ENCODE results near the gene UGT1A10.
"Not testable (repeated sequence)": the region's sequence is repeated elsewhere in the genome, so short reads cannot be mapped to it uniquely, and the experiment has no call there.

The UGT1A10 gene

DNA sequence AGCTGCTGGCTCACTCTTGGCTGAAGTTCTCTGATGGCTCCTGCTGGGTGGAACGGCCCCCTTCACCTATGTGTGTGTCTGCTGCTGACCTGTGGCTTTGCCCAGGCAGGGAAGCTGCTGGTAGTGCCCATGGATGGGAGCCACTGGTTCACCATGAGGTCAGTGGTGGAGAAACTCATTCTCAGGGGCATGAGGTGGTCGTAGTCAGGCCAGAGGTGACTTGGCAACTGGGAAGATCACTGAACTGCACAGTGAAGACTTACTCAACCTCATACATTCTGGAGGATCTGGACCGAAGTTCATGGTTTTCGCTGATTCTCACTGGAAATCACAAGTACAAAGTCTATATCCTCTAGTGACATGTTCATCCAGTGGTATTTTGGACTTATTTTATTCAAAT, 32.7 kb upstream of the UGT1A10 start:
- TF ChIP-seq, protein P1, sequence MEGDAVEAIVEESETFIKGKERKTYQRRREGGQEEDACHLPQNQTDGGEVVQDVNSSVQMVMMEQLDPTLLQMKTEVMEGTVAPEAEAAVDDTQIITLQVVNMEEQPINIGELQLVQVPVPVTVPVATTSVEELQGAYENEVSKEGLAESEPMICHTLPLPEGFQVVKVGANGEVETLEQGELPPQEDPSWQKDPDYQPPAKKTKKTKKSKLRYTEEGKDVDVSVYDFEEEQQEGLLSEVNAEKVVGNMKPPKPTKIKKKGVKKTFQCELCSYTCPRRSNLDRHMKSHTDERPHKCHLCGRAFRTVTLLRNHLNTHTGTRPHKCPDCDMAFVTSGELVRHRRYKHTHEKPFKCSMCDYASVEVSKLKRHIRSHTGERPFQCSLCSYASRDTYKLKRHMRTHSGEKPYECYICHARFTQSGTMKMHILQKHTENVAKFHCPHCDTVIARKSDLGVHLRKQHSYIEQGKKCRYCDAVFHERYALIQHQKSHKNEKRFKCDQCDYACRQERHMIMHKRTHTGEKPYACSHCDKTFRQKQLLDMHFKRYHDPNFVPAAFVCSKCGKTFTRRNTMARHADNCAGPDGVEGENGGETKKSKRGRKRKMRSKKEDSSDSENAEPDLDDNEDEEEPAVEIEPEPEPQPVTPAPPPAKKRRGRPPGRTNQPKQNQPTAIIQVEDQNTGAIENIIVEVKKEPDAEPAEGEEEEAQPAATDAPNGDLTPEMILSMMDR (IDR thresholded peaks at IDR 0.05) = no peak
- TF ChIP-seq ZFX (IDR thresholded peaks at IDR 0.05; ENCODE audit: borderline replicate concordance) = no peak
- no peak overlapping the region for H3K27ac ChIP-seq

DNA sequence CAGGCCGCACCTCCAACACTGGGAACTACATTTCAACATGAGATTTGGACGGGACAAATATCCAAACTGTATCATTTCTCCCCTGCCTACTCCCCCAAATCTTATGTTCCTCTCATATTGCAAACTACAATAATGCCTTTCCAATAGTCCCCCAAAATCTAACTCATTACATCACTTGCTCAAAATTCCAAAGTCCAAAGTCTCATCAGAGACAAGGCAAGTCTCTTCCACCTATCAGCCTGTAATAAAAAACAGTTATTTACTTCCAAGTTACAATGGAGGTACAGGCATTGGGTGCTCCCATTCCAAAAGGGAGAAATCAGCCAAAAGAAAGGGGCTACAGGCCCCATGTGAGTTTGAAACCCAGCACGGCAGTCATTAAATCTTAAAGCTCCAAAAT, 31.4 kb upstream of the UGT1A10 start:
- TF ChIP-seq, protein P1 (IDR thresholded peaks at IDR 0.05) = no peak
- TF ChIP-seq ZFX (IDR thresholded peaks at IDR 0.05; ENCODE audit: borderline replicate concordance) = no peak
- no peak overlapping the region for H3K27ac ChIP-seq

DNA sequence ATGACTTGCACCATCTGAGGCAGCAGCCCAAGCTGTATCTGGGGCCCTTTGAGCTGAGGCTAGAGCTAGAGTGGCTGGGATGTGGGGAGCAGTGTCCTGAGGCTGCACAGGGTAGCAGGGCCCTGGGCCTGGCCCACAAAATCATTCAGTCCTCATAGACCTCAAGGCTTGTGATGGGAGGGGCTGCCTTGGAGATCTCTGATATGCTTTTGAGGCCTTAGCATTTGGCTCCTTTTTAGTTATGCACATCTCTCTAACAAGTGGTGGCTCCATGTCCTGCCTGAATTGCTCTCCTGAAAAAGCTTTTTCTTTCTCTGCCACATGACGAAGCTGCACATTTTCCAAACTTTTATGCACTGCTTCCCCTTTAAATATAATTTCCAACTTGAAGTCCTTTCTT, 30.6 kb upstream of the UGT1A10 start:
- no peak overlapping the region for H3K27ac ChIP-seq
- no peak for TF ChIP-seq ZFX (IDR thresholded peaks at IDR 0.05; ENCODE audit: borderline replicate concordance)
- TF ChIP-seq, protein P1 (IDR thresholded peaks at IDR 0.05) = no peak

DNA sequence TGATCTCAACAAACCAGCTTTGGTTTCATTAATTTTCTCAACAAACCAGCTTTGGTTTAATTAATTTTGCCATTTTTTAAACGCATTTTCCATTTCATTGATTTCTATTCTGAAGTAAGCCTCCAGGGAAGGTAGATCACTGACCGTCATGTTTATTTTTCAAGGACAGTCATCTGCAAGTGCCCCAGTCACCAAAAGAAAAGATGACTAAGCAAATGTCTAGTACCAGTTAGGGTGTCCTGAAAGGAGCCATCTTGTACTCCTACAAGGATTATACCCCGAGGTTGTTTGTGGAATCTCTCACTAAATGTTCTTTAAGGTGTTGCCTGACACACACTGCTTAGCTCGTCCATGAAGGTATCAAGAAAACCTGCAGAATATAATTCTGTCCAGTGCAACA, 25.0 kb upstream of the UGT1A10 start:
- no peak overlapping the region for H3K27ac ChIP-seq
- no peak for TF ChIP-seq ZFX (IDR thresholded peaks at IDR 0.05; ENCODE audit: borderline replicate concordance)
- TF ChIP-seq, protein P1 (IDR thresholded peaks at IDR 0.05) = no peak

DNA sequence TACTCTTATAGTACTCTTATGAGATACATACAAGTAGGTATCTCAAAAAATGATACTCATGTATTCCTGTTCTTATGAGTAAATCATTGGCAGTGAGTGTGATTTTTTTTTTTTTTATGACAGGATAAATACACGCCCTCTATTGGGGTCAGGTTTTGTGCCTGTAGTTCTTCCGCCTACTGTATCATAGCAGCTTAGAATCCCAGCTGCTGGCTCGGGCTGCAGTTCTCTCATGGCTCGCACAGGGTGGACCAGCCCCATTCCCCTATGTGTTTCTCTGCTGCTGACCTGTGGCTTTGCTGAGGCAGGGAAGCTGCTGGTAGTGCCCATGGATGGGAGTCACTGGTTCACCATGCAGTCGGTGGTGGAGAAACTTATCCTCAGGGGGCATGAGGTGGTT, 18.8 kb upstream of the UGT1A10 start, which contains the start of gene UGT1A8:
UGT1A8 (plus strand) TSS at position 158 of the 400 bp plus-strand sequence; CDS start at position 233, 75 bp downstream.
- H3K27ac ChIP-seq = not testable (repeated sequence)

DNA sequence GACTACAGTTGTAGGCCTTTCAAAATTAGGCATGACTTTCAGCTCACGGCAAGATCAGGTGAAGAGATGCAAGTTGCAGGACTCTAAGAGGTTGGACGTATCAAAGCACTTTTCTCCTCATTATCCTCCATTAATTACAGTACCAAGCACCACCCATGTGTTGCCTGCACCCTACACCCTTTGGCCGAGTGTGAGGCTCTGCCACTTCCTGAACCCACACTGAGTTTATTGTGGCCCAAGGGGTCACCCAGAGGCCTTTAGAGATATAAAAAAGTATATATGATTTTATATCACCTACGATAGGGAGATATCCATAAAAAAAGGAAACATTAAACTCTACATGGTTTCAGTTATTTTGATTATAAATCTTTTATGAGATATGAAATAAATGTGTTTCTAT, 16.0 kb upstream of the UGT1A10 start:
- TF ChIP-seq, protein P1 (IDR thresholded peaks at IDR 0.05) = no peak
- no peak for TF ChIP-seq ZFX (IDR thresholded peaks at IDR 0.05; ENCODE audit: borderline replicate concordance)

DNA sequence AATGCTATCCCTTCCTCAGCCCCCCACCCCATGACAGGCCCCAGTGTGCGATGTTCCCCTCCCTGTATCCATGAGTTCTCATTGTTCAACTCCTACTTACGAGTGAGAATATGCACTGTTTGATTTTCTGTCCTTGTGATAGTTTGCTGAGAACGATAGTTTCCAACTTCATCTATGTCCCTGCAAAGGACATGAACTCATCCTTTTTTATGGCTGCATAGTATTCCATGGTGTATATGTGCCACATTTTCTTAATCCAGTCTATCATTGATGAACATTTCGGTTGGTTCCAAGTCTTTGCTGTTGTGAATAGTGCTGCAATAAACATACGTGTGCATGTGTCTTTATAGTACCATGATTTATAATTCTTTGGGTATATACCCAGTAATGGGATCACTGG, 14.4 kb upstream of the UGT1A10 start:
- not testable (repeated sequence) for H3K27ac ChIP-seq

More for the DNA sequence above, 16.0 kb upstream of the UGT1A10 start:
- no peak overlapping the region for H3K27ac ChIP-seq

DNA sequence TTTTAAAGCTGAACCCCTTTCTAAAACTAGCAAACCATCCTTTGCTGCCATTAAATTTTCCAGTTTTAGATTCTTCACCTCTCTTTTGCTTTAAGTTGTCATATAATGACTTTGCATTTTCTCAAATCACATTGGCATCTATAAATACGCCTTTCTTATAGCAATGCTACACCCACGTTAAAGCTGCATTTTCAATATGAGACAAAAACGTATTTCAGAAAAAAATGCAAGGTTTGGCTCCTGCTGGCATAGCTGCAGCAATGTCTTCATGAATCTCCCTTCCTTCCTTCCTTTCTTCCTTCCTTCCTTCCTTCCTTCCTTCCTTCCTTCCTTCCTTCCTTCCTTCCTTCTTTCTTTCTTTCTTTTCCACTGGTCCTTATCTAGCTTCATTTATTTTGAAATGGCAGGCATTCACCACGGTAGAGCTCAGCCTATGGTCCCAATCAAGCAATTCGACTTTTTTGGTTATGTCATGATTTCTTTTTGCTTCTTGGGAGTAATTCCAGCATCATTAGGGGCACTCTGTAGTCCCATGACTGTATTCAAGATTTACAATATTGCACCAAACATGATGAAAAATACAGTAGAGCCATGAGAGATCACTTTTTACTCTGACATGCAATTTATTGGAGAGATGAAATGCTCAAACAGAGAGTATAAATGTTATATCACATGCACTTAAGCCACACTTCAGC, 8.8 kb upstream of the UGT1A10 start:
- TF ChIP-seq, protein P1 (IDR thresholded peaks at IDR 0.05) = no peak
- TF ChIP-seq ZFX (IDR thresholded peaks at IDR 0.05; ENCODE audit: borderline replicate concordance) = no peak
- no peak overlapping the region for H3K27ac ChIP-seq
